Natural killer cell (primary cell): ENCODE measurements around the gene WFDC1. TPM values are rescaled to one million over a fixed set of nuclear protein-coding genes. Genes with fewer than 3 reads are reported as not detected.

ENCODE experiments used
- ATAC-seq, 3 donors: fragments of 150-1000 bp in 2 of 3; fragments of 200-7000 bp in 1 of 3; cut with Tn5 transposase; 1 replicate in 1 of 3; 2 replicates in 2 of 3; pipeline ENCODE4 v1.10.0; 2021; ENCODE audit warnings: mild to moderate bottlenecking in 2 of 3, moderate library complexity in 2 of 3
- DNase-seq, 2 donors: peaks; one replicate each; pipeline versions ENCODE4 v3.0.0 to v3.0.0-alpha.2; 2013 to 2021; ENCODE audit warnings: mixed read lengths in 1 of 2
- H3K27ac ChIP-seq: one replicate; pipeline ENCODE4 v1.5.1; 2013; ENCODE audit warnings: mild to moderate bottlenecking, low read length
- H3K27me3 ChIP-seq: one replicate; pipeline ENCODE4 v1.6.1; 2013; ENCODE audit warnings: low read length; ENCODE audit not compliant: control insufficient read depth, insufficient read depth
- H3K36me3 ChIP-seq: one replicate; pipeline ENCODE4 v1.6.1; 2013; ENCODE audit warnings: low read length; ENCODE audit not compliant: control insufficient read depth, insufficient read depth
- H3K4me1 ChIP-seq: one replicate; pipeline ENCODE4 v1.6.1; 2013; ENCODE audit warnings: low read length; ENCODE audit not compliant: control insufficient read depth, insufficient read depth
- H3K4me3 ChIP-seq: one replicate; pipeline ENCODE4 v1.5.1; 2013; ENCODE audit warnings: low read length
- H3K9me3 ChIP-seq: one replicate; pipeline ENCODE4 v1.6.1; 2013; ENCODE audit warnings: low read length; ENCODE audit not compliant: control insufficient read depth, insufficient read depth
- H3K27ac Mint-ChIP-seq, 2 donors: one replicate each; pipeline ENCODE4 v1.8.0; 2022; ENCODE audit warnings: mild to moderate bottlenecking in 2 of 2, mixed read lengths in 2 of 2, moderate library complexity in 1 of 2
- H3K27me3 Mint-ChIP-seq, 2 donors: one replicate each; pipeline ENCODE4 v1.8.0; 2022; ENCODE audit warnings: low read depth in 2 of 2, mixed read lengths in 2 of 2
- H3K36me3 Mint-ChIP-seq: one replicate; pipeline ENCODE4 v1.8.0; 2022; ENCODE audit warnings: mixed read lengths
- H3K4me1 Mint-ChIP-seq, 2 donors: one replicate each; pipeline ENCODE4 v1.8.0; 2022; ENCODE audit warnings: mixed read lengths in 2 of 2
- H3K4me3 Mint-ChIP-seq: one replicate; pipeline ENCODE4 v1.8.0; 2022; ENCODE audit warnings: mild to moderate bottlenecking, moderate library complexity, mixed read lengths
- H3K9me3 Mint-ChIP-seq, 2 donors: one replicate each; pipeline ENCODE4 v1.8.0; 2022; ENCODE audit warnings: mixed read lengths in 2 of 2
- CTCF ChIP-seq: fragments of 200-600 bp; IDR thresholded peaks from one replicate; pipeline ENCODE4 v1.8.0; 2022; ENCODE audit warnings: antibody characterized with exemption
- WGBS: methylation state at CpG from one replicate; pipeline ENCODE4 v1.1.7; 2013; ENCODE audit warnings: missing lambda C conversion rate; ENCODE audit not compliant: insufficient coverage; 5-methylcytosine and 5-hydroxymethylcytosine counted together
- intact Hi-C: fragments of 100-400 bp; cut with micrococcal nuclease; formaldehyde crosslinking; loops from one replicate; pipeline ENCODE4 v1.14.2; 2022
- total RNA-seq, 4 donors: library from RNA; stranded (reverse); fragments of 120-200 nt in 1 of 4; gene quantifications; one replicate each; pipeline versions ENCODE4 v1.2.3 to v1.2.4, GENCODE V29; 2013 to 2022

WFDC1 gene
- total RNA-seq, 3 donors from 2014 or later (not counting 1 experiment from before 2014, with no cell fraction given), result not detected

- no peak for TF ChIP-seq CTCF
- intact Hi-C loops, result no loop called here
- Mint-ChIP-seq H3K9me3 (no peaks in the 10 kb centered on the region), H3K4me1 (no peaks in the 10 kb centered on the region), H3K27me3 (peaks cover 19 to 37% of the 10 kb centered on the region in 2 donors), H3K36me3 (no peaks in the 10 kb centered on the region), H3K4me3 (no peak overlapping the region), H3K27ac (no peak overlapping the region)
- WGBS, result 81% methylated on average over 10 of the region's 10 CpGs
- H3K27me3 ChIP-seq, result peaks cover 5% of the 10 kb centered on the region
- ATAC-seq (no peak), DNase-seq (no peak)
- no peaks in the 10 kb centered on the region for H3K36me3 ChIP-seq
- no peaks in the 10 kb centered on the region for H3K9me3 ChIP-seq
- H3K27ac ChIP-seq, result no peak overlapping the region
- H3K4me1 ChIP-seq, result no peaks in the 10 kb centered on the region
- H3K4me3 ChIP-seq, result no peak overlapping the region
Measured at GRCh38 chr16:84373907-84374489, 79.3 kb downstream of the WFDC1 start.

GRCh38 chr16:84378099-84378498, 83.4 kb downstream of the WFDC1 start:
- no peak for ATAC-seq

GRCh38 chr16:84378567-84378966, 83.9 kb downstream of the WFDC1 start:
- intact Hi-C loops, result no loop called here
- Mint-ChIP-seq H3K27me3 (peaks cover 11 to 30% of the 10 kb centered on the region in 2 donors), H3K4me1 (no peaks in the 10 kb centered on the region), H3K9me3 (no peaks in the 10 kb centered on the region), H3K4me3 (no peak overlapping the region), H3K36me3 (no peaks in the 10 kb centered on the region), H3K27ac (no peak overlapping the region)
- no peaks in the 10 kb centered on the region for H3K9me3 ChIP-seq
- TF ChIP-seq CTCF, result no peak
- H3K27me3 ChIP-seq, result no peaks in the 10 kb centered on the region
- H3K27ac ChIP-seq, result no peak overlapping the region
- H3K4me1 ChIP-seq, result no peaks in the 10 kb centered on the region
- no peak for ATAC-seq
- H3K36me3 ChIP-seq, result no peaks in the 10 kb centered on the region
- 85% methylated on average over 13 of the region's 13 CpGs for whole genome bisulfite sequencing
- H3K4me3 ChIP-seq, result no peak overlapping the region
- no peak for DNase-seq

More at GRCh38 chr16:84378099-84378498, 83.4 kb downstream of the WFDC1 start:
- Histone ChIP-seq H3K9me3 (no peaks in the 10 kb centered on the region), H3K27ac (no peak overlapping the region), H3K4me1 (no peaks in the 10 kb centered on the region), H3K4me3 (no peak overlapping the region), H3K36me3 (no peaks in the 10 kb centered on the region), H3K27me3 (no peaks in the 10 kb centered on the region)
- no peak for DNase-seq
- no peak overlapping the region for H3K27ac Mint-ChIP-seq
- no peak overlapping the region for H3K4me3 Mint-ChIP-seq
- H3K27me3 Mint-ChIP-seq, result peaks cover 11 to 32% of the 10 kb centered on the region in 2 donors
- H3K4me1 Mint-ChIP-seq, result no peaks in the 10 kb centered on the region
- 89% methylated on average over 7 of the region's 7 CpGs for WGBS
- no peak for TF ChIP-seq CTCF
- no peaks in the 10 kb centered on the region for H3K36me3 Mint-ChIP-seq
- no peaks in the 10 kb centered on the region for H3K9me3 Mint-ChIP-seq
- intact Hi-C loops, result no loop called here
